HG03045 (cell line): ENCODE measurements around the gene PNMA8A.

Experiments used
- ATAC-seq: cut with Tn5 transposase; IDR thresholded peaks from one replicate; pipeline ENCODE4 v1.9.1; 2021; ENCODE audit warnings: mild to moderate bottlenecking, moderate library complexity; ENCODE audit not compliant: unreplicated experiment

PNMA8A gene

DNA sequence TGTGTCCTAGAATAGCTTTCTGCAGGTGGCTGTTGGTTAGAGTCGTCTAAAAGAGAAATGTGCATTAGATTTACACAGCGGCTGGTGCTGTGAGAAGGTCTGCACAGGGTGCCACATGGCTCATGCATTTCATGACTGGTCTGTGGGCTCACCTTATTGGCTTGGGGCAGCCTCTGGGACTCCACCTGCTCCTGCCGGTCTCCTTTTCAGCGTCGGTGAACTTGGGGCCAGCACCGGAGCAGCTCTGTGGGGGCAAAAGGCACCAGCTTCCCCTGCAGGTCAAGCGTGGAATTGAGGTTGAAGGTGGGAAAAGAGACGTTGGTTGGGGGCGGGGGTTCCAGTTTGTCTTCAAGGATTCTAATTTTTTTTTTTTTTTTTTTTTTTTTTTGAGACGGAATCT lies 39.5 kb downstream of the PNMA8A start:
- no peak for ATAC-seq

GRCh38 chr19:46429999-46430398 lies 41.4 kb downstream of the PNMA8A start:
- ATAC-seq = no peak

GRCh38 chr19:46428239-46429135 lies 42.9 kb downstream of the PNMA8A start, which contains the start of gene PNMA8C:
TSS of gene PNMA8C (minus strand) at chr19:46428936. CDS start at chr19:46428359, 577 bp downstream.
- ATAC-seq = no peak

DNA sequence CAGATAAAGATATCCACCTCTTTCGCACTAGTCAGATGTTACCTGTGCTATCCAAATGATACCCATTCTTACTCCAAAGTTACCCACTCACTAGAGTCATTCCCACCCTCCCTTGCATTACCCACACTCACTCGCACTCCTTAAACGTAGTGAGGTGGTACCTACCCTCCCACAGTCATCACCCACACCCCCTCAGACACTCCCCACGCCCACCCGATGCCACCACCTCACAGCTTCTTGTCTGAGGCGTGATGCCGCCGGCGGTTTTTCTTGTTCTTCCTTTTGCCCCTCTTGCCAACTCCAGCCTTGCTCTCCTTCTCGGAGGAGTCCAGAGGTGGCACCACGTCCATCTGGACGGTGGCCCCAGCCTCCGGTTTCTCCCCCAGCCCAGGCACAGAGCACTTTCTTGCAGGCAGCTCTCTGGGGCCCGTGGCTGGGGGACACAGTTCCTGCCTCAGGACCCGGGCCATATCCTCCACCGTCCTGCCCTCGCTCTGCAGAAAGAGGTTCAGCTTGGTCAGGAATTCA lies 43.8 kb downstream of the PNMA8A start:
- ATAC-seq = no peak

DNA sequence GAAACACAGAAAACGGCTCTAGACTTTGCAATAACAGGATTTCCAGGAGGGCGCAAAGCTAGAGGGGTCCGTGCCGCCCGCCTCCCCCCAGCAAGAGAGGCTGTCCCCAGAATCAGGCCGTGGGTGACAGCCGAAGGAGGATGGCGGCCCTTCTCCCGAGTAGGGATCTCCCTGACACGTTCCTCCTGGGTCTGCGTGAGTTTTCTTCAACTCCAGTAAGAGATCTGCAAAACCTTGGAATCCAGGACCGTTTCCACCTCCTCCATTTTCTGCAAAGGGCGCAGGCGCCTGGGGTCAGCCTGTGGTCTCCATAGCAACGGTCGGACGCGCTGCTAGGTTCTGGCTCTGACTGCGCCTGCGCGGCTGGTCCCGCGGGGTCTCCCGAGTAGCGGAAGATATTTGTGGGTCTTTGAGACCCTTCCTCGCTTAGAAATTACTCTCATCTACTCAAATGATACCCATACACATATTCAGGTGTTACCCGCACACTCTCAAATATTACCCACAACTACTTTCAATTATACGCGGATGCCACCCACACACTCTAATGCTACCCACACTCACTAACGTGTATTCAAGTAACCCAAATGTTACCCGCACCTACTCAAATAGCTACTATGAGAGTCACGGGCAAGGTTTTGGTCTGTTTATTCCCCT lies 44.7 kb downstream of the PNMA8A start:
- ATAC-seq = no peak

DNA sequence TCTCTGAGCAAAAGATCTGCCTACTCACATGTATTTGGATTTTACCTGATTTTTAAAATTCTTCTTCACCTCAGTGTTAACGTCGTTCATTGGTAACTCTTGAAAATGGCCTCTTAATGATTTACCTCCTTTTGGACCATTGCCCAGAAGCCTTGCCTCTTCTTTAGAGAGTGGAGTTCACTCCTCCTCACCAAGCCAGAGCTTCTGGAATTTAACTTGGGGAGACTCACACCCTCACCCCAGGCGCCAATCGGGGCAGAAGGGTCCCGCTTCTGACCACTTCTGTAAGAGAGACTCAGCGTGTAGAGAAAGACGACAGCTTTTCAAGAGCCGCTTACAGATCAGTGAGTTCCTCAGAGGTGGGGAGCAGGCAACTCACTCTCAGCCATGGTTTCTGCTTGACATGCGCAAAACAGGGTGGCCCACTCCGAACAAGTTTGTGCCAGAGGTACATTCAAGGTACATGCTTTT lies 45.3 kb downstream of the PNMA8A start:
- no peak for ATAC-seq

DNA sequence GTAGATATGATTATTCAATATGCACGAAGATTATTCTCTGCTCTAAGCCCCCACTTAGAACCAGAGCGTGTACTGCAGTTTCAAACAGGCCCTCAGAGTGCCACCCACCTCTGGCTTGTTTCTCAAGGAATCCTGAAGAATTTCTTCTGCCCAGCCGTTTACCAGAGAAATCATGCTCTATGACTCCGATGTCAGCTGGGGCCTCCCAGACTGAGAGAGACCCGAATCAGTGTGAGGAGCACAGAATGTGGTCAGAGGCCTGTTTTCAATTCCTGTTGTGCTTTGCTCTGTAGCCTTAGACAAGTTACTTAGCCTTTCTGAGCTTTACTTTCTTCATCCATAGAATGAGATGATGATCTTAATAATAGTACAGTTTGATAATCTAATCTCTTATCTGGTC lies 48.2 kb downstream of the PNMA8A start:
- ATAC-seq = no peak

GRCh38 chr19:46422344-46422743 lies 49.0 kb downstream of the PNMA8A start:
- no peak for ATAC-seq

- ATAC-seq = no peak
Measured at GRCh38 chr19:46420056-46420455, 51.3 kb downstream of the PNMA8A start.
